HG03045 (cell line): ENCODE data around the gene RTL9.
"Not testable (repeated sequence)": the region's sequence is repeated elsewhere in the genome, so short reads cannot be mapped to it uniquely, and the experiment has no call there.

Experiments used
- ATAC-seq: cut with Tn5 transposase; IDR thresholded peaks from one replicate; pipeline ENCODE4 v1.9.1; 2021; ENCODE audit warnings: mild to moderate bottlenecking, moderate library complexity; ENCODE audit not compliant: unreplicated experiment

Gene RTL9

GRCh38 chrX:110358548-110358947 is at the start of gene RTL9:
RTL9 (plus strand) TSS chrX:110358848; CDS start chrX:110450618, 91,770 bp downstream.
- ATAC-seq: no peak

- no peak for ATAC-seq
Measured at GRCh38 chrX:110310000-110310790, 48.5 kb upstream of the RTL9 start.

GRCh38 chrX:110310896-110311295 is 47.8 kb upstream of the RTL9 start:
- peak; percentile 93 for ATAC-seq

GRCh38 chrX:110311437-110312230 is 47.0 kb upstream of the RTL9 start:
- no peak for ATAC-seq

- ATAC-seq: no peak
Measured at GRCh38 chrX:110315551-110315950, 43.1 kb upstream of the RTL9 start.

- ATAC-seq: no peak
Measured at GRCh38 chrX:110316351-110317060, 42.1 kb upstream of the RTL9 start.

- ATAC-seq: peak; percentile 36
Measured at GRCh38 chrX:110317061-110317819, 41.4 kb upstream of the RTL9 start.

- peak; percentile 77 for ATAC-seq
Measured at GRCh38 chrX:110317820-110318663, 40.6 kb upstream of the RTL9 start, which contains the start of gene AMMECR1. AMMECR1 (minus strand) TSS chrX:110318085; CDS start chrX:110318071, 14 bp downstream.

- peak; percentile 14 for ATAC-seq
Measured at GRCh38 chrX:110318664-110318968, 40.0 kb upstream of the RTL9 start.

- no peak for ATAC-seq
Measured at GRCh38 chrX:110320381-110320987, 38.2 kb upstream of the RTL9 start.

GRCh38 chrX:110321081-110321480 is 37.6 kb upstream of the RTL9 start:
- ATAC-seq: no peak

GRCh38 chrX:110321670-110322069 is 37.0 kb upstream of the RTL9 start:
- no peak for ATAC-seq

- ATAC-seq: no peak
Measured at GRCh38 chrX:110322603-110323002, 36.0 kb upstream of the RTL9 start.

- no peak for ATAC-seq
Measured at GRCh38 chrX:110326712-110327111, 31.9 kb upstream of the RTL9 start.

- ATAC-seq: no peak
Measured at GRCh38 chrX:110327336-110327735, 31.3 kb upstream of the RTL9 start.

- ATAC-seq: not testable (repeated sequence)
Measured at GRCh38 chrX:110328613-110329012, 30.0 kb upstream of the RTL9 start.

- no peak for ATAC-seq
Measured at GRCh38 chrX:110331444-110332030, 27.1 kb upstream of the RTL9 start.

- ATAC-seq: not testable (repeated sequence)
Measured at GRCh38 chrX:110333458-110333857, 25.2 kb upstream of the RTL9 start.

- no peak for ATAC-seq
Measured at GRCh38 chrX:110338935-110339334, 19.7 kb upstream of the RTL9 start.
